Neural progenitor cell (in vitro differentiated cells): ENCODE results near the gene NEU2. TPM values are rescaled to one million over a fixed set of nuclear protein-coding genes. Genes with fewer than 3 reads are reported as not detected.

Experiments
- DNase-seq: peaks from one replicate; pipeline ENCODE4 v3.0.0-alpha.2; 2016; ENCODE audit warnings: low spot score
- H2AFZ ChIP-seq: fragments of 200-600 bp; sonication (generic); replicated peaks from 2 replicates; pipeline ENCODE4 v1.6.1; 2016; ENCODE audit warnings: antibody characterized with exemption
- H3F3A ChIP-seq: fragments of 200-600 bp; sonication (generic); 2 replicates; pipeline ENCODE4 v1.6.1; 2016; ENCODE audit warnings: antibody characterized with exemption, low read depth
- H3K27ac ChIP-seq: fragments of 200-600 bp; sonication (generic); 2 replicates; pipeline ENCODE4 v1.5.1; 2016; ENCODE audit warnings: mild to moderate bottlenecking
- H3K27me3 ChIP-seq: fragments of 200-600 bp; sonication (generic); 2 replicates; pipeline ENCODE4 v1.6.1; 2016; ENCODE audit warnings: mild to moderate bottlenecking, moderate library complexity
- H3K36me3 ChIP-seq: fragments of 200-600 bp; sonication (generic); 2 replicates; pipeline ENCODE4 v1.5.1; 2016
- H3K4me1 ChIP-seq: fragments of 200-600 bp; sonication (generic); 2 replicates; pipeline ENCODE4 v1.6.1; 2016; ENCODE audit warnings: mixed run types
- H3K4me2 ChIP-seq: fragments of 200-600 bp; sonication (generic); 2 replicates; pipeline ENCODE4 v1.6.1; 2016
- H3K4me3 ChIP-seq: fragments of 200-600 bp; sonication (generic); 2 replicates; pipeline ENCODE4 v1.5.1; 2016
- H3K79me2 ChIP-seq: fragments of 200-600 bp; sonication (generic); 2 replicates; pipeline ENCODE4 v1.6.1; 2016; ENCODE audit warnings: low read depth
- H3K9ac ChIP-seq: fragments of 200-600 bp; sonication (generic); 2 replicates; pipeline ENCODE4 v1.6.1; 2016
- H3K9me3 ChIP-seq: fragments of 200-600 bp; sonication (generic); 2 replicates; pipeline ENCODE4 v1.5.1; 2016; ENCODE audit warnings: low read depth
- H4K20me1 ChIP-seq: fragments of 200-600 bp; sonication (generic); 2 replicates; pipeline ENCODE4 v1.6.1; 2016; ENCODE audit warnings: low read depth
- H3K27ac Mint-ChIP-seq: 3 replicates; pipeline ENCODE4 v1.8.0; 2021; ENCODE audit warnings: mixed read lengths
- H3K27me3 Mint-ChIP-seq: 2 replicates; pipeline ENCODE4 v1.8.0; 2022; ENCODE audit warnings: low read depth, mild to moderate bottlenecking, inconsistent platforms, moderate library complexity, mixed read lengths; ENCODE audit not compliant: insufficient read depth
- H3K36me3 Mint-ChIP-seq: 3 replicates; pipeline ENCODE4 v1.8.0; 2021; ENCODE audit warnings: mixed read lengths
- H3K4me1 Mint-ChIP-seq: 3 replicates; pipeline ENCODE4 v1.8.0; 2021; ENCODE audit warnings: mixed read lengths
- H3K4me3 Mint-ChIP-seq: 3 replicates; pipeline ENCODE4 v1.8.0; 2021; ENCODE audit warnings: mild to moderate bottlenecking, moderate library complexity, mixed read lengths
- H3K9me3 Mint-ChIP-seq: 3 replicates; pipeline ENCODE4 v1.8.0; 2020; ENCODE audit warnings: mixed read lengths
- EZH2 ChIP-seq: fragments of 200-600 bp; sonication (generic); IDR thresholded peaks from 2 replicates; pipeline ENCODE4 v1.6.1; 2017; ENCODE audit warnings: antibody characterized with exemption, mild to moderate bottlenecking, moderate library complexity
- EZH2phosphoT487 ChIP-seq: fragments of 200-600 bp; sonication (generic); IDR thresholded peaks from 2 replicates; pipeline ENCODE4 v1.6.1; 2017; ENCODE audit warnings: antibody characterized with exemption
- total RNA-seq: library from RNA; depleted of rRNA; stranded (reverse); fragments of >200 nt; gene quantifications from 2 replicates; pipeline ENCODE4 v1.2.3, GENCODE V29; 2015; ENCODE audit warnings: low replicate concordance
- TF ChIP-seq, protein P1 (sequence below): fragments of 200-600 bp; sonication (generic); IDR thresholded peaks from 2 replicates; pipeline ENCODE4 v1.5.1; 2017; ENCODE audit warnings: antibody characterized with exemption, mild to moderate bottlenecking

NEU2 gene
- total RNA-seq, 1 donor from 2014 or later: not detected

DNA sequence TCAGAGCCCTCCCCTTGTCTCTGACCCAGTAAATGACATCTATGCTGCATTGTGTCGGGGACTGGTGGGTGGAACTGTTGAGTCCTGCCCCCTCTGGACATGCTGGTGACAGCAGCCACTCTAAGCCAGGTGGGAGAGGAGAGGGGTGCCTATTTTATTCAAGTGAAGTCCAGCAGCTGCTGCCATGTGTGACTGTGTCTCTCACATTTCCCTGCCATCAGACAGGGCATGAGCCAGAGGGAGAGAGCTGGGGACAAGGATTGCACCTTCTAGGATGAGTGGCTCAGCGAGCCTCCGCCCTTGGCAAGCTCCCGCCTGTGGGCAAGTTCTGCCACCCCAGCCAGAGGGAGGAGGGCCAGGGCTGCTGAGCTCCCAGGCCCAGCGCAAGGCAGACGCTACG is 33.1 kb upstream of the NEU2 start:
- H3K4me3 ChIP-seq: no peak overlapping the region
- H4K20me1 ChIP-seq: no peaks in the 10 kb centered on the region
- Mint-ChIP-seq H3K36me3 (no peaks in the 10 kb centered on the region), H3K27me3 (peaks cover 9% of the 10 kb centered on the region), H3K4me1 (peaks cover 10% of the 10 kb centered on the region), H3K27ac (no peak overlapping the region), H3K9me3 (no peaks in the 10 kb centered on the region), H3K4me3 (no peak overlapping the region)
- H3K9ac ChIP-seq: no peak overlapping the region
- H2AFZ ChIP-seq: no peak overlapping the region
- DNase-seq: peak; percentile 46
- no peaks in the 10 kb centered on the region for H3F3A ChIP-seq
- TF ChIP-seq, protein P1, sequence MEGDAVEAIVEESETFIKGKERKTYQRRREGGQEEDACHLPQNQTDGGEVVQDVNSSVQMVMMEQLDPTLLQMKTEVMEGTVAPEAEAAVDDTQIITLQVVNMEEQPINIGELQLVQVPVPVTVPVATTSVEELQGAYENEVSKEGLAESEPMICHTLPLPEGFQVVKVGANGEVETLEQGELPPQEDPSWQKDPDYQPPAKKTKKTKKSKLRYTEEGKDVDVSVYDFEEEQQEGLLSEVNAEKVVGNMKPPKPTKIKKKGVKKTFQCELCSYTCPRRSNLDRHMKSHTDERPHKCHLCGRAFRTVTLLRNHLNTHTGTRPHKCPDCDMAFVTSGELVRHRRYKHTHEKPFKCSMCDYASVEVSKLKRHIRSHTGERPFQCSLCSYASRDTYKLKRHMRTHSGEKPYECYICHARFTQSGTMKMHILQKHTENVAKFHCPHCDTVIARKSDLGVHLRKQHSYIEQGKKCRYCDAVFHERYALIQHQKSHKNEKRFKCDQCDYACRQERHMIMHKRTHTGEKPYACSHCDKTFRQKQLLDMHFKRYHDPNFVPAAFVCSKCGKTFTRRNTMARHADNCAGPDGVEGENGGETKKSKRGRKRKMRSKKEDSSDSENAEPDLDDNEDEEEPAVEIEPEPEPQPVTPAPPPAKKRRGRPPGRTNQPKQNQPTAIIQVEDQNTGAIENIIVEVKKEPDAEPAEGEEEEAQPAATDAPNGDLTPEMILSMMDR: peak; percentile 38
- TF ChIP-seq EZH2phosphoT487: no peak
- no peak overlapping the region for H3K4me2 ChIP-seq
- H3K79me2 ChIP-seq: no peaks in the 10 kb centered on the region
- H3K36me3 ChIP-seq: no peaks in the 10 kb centered on the region
- H3K4me1 ChIP-seq: no peaks in the 10 kb centered on the region
- H3K27ac ChIP-seq: no peak overlapping the region
- no peaks in the 10 kb centered on the region for H3K27me3 ChIP-seq
- H3K9me3 ChIP-seq: no peaks in the 10 kb centered on the region

DNA sequence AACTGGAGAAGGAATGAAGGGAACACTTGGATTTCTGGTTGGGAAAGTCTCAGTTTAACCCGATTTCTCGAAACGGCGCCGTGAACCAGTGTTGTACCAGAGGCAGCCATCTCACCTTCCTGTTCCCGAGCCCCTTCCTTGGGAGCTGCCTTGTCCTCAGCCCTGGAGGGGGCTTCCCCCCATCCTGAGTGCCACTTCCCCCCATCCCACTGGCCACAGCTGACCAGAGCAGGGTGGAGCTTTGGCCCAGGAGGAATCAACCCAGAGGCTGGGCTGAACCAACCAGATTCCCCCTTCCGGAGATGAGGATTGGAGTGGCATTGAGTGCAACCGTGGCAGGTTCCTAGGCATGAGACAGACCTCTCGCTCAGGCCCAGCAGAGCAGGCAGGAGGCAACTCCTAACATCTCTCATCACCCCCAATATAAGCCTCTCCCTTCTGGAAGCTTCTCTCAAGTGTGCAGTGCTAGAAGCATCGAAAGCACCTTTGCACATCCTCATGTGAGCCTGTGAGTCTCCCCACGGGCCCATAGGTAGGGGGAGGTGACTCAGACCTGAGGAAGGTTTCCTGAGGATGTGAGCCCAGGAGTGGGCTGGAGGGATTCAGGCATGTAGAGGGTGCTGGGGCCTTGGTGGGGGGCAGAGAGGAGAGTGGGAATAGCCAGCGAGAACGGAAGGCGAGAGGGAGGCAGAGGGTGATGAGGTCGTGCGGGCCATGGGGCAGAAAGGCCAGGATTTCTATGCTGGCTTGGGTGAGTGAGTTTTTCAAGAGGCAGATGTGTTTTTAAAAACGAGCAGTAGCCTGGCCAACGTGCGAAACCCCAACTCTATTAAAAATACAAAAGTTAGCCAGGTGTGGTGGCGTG is 31.4 kb upstream of the NEU2 start:
- H3K36me3 Mint-ChIP-seq: no peaks in the 10 kb centered on the region
- no peak for DNase-seq

DNA sequence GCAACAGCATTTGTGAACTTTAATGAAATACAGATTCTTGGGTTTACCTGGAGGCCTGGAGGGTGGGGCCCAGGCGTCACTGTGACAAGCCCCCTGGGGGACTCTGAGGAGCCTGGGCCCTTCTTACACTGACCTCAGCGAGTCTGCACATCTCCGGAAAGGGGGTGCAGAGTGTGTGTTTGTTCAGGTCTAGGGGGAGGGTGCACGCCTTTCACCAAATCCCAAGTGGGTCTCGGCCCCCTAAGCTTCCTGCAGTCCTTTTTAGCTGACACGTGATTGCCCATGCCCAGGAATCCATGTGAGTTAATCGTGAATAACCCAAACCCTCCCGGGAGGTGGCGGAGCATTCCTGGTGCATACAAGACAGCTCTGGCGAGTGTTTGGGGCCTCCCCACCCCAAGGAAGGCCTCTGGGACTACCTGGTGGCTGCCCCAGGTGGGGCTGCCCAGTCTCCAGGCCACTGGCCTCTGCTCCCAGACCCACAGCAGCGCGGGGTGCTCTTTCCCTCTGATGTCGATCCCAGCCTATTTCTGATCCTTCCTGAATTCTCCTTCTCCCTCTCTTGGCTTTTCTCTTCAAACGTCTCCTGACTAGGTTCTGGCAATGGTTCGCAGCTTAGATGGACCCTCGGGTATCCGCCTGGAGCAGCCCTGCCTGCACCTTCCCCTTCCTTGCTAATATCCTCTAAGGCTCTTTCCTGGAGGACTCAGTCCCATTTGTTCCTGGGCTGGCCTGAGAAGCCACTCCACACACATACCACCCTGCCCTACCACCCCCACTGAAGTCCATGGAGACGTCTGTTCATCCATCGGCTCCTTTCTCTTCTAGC is 29.4 kb upstream of the NEU2 start:
- peaks cover 7% of the 10 kb centered on the region for H3K4me1 Mint-ChIP-seq
- H3K4me1 ChIP-seq: no peaks in the 10 kb centered on the region
- TF ChIP-seq EZH2phosphoT487: no peak
- TF ChIP-seq, protein P1: no peak
- no peak for DNase-seq
- H3K9ac ChIP-seq: no peak overlapping the region
- H3K4me3 ChIP-seq: no peak overlapping the region
- no peaks in the 10 kb centered on the region for H3K9me3 ChIP-seq
- H3K27me3 ChIP-seq: no peaks in the 10 kb centered on the region
- H4K20me1 ChIP-seq: no peaks in the 10 kb centered on the region
- no peaks in the 10 kb centered on the region for H3K36me3 ChIP-seq
- H2AFZ ChIP-seq: no peak overlapping the region
- H3K27ac ChIP-seq: no peak overlapping the region
- peaks cover 15% of the 10 kb centered on the region for H3K27me3 Mint-ChIP-seq
- no peaks in the 10 kb centered on the region for H3K79me2 ChIP-seq
- no peak overlapping the region for H3K4me2 ChIP-seq
- H3K36me3 Mint-ChIP-seq: no peaks in the 10 kb centered on the region
- H3K9me3 Mint-ChIP-seq: no peaks in the 10 kb centered on the region
- no peak overlapping the region for H3K27ac Mint-ChIP-seq
- H3F3A ChIP-seq: no peaks in the 10 kb centered on the region
- H3K4me3 Mint-ChIP-seq: no peak overlapping the region

More for the DNA sequence above, 31.4 kb upstream of the NEU2 start:
- no peak overlapping the region for H3K4me3 ChIP-seq
- no peaks in the 10 kb centered on the region for H3K36me3 ChIP-seq
- peaks cover 12% of the 10 kb centered on the region for H3K27me3 Mint-ChIP-seq
- no peaks in the 10 kb centered on the region for H3K9me3 Mint-ChIP-seq
- H3K4me2 ChIP-seq: no peak overlapping the region
- no peak for TF ChIP-seq EZH2
- peaks cover 10% of the 10 kb centered on the region for H3K4me1 Mint-ChIP-seq
- no peaks in the 10 kb centered on the region for H3K79me2 ChIP-seq
- no peak overlapping the region for H3K27ac Mint-ChIP-seq
- no peak overlapping the region for H3K9ac ChIP-seq
- H2AFZ ChIP-seq: no peak overlapping the region
- no peaks in the 10 kb centered on the region for H3K9me3 ChIP-seq
- H3K4me1 ChIP-seq: no peaks in the 10 kb centered on the region
- H3K4me3 Mint-ChIP-seq: no peak overlapping the region
- H4K20me1 ChIP-seq: no peaks in the 10 kb centered on the region
- no peak overlapping the region for H3K27ac ChIP-seq
- H3K27me3 ChIP-seq: no peaks in the 10 kb centered on the region
- H3F3A ChIP-seq: no peaks in the 10 kb centered on the region
